HG03025 (cell line): ENCODE measurements around the gene CHCHD1.
"Not testable (repeated sequence)": the region's sequence is repeated elsewhere in the genome, so short reads cannot be mapped to it uniquely, and the experiment has no call there.

ENCODE experiments used
- ATAC-seq: cut with Tn5 transposase; IDR thresholded peaks from one replicate; pipeline ENCODE4 v1.9.1; 2021; ENCODE audit warnings: mild to moderate bottlenecking, moderate library complexity; ENCODE audit not compliant: unreplicated experiment, low FRiP score

Gene CHCHD1

DNA sequence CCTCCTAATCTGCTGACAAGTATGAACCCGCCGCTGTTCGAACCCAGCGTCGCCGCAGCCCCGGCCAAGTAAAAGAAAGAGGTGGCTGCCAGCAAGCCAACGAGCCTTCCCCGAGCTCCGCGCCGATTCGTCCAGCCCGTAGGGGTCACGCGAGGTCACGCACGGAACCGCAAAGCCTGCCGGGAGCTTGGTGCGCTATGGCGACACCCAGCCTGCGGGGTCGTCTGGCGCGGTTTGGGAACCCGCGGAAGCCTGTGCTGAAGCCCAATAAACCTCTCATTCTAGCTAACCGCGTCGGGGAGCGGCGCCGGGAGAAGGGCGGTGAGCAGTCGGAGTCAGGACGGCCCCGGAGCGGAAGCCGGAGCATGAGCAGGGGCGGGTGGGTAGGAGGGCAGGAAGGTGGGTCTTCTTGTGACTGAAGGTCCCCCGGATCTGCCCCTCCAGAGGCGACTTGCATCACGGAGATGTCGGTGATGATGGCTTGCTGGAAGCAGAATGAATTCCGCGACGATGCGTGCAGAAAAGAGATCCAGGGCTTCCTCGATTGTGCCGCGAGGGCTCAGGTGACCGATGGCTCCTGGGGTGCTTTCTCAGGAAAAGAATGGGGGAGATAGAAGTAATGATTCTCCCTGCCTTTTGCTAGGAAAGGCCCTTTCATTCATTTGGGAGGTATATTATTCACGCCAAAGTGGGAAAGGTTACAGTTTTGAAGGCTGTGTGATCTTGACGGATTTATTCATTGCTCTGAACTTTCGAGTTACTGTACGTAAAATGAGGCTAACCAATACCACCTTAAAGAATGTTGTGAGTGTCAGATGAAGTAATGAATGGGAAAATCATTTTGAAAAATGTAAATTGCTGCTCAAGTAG lies at the start of gene CHCHD1:
Gene CHCHD1 (plus strand): TSS at position 170 of the 870 bp plus-strand sequence. CDS start 28 bp downstream, at position 198.
- ATAC-seq, result peak; percentile 45

DNA sequence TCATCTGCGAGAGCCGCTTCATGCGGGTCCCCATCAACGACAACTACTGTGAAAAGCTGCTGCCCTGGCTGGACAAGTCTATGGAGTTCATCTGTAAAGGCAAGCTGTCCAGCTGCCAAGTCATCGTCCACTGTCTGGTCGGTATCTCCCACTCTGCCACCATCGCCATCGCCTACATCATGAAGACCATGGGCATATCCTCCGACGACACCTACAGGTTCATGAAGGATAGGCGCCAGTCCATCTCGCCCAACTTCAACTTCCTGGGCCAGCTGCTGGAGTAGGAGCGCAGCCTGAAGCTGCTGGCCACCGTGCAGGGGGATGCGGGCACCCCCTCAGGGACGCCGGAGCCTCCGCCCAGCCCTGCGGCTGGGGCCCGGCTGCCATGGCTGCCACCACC lies 49.4 kb upstream of the CHCHD1 start:
- no peak for ATAC-seq

DNA sequence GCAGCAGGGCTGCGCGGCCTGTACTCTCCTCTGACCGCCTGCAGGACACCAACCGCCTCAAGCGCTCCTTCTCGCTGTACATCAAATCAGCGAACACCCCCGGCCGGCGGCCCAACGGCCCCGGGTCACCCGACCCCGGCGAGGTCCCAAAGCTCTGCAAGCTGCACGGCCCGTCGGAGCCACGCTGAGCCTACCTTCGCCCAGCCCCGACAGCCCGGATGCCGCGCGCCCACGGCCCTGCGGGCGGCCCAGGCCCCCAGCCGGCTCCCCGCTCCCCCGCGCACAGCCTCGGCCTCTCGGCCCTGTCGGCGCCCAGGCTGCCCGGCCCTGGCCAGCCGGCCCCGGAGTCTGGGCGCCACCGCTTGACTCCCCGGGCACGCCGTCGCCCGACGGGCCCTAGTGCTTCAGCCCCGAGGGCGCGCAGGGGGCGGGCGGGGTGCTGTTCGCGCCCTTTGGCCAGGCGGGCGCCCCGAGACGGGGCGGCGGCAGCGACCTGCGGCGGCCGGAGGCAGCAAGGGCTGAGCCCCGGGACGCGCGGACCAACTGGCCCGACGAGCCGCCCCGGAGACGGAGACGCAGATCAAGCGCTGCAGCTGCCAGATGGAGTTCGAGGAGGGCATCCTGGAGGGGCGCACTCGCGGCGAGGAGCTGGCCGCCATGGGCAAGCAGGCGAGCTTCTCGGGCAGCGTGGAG lies 48.8 kb upstream of the CHCHD1 start:
- no peak for ATAC-seq

DNA sequence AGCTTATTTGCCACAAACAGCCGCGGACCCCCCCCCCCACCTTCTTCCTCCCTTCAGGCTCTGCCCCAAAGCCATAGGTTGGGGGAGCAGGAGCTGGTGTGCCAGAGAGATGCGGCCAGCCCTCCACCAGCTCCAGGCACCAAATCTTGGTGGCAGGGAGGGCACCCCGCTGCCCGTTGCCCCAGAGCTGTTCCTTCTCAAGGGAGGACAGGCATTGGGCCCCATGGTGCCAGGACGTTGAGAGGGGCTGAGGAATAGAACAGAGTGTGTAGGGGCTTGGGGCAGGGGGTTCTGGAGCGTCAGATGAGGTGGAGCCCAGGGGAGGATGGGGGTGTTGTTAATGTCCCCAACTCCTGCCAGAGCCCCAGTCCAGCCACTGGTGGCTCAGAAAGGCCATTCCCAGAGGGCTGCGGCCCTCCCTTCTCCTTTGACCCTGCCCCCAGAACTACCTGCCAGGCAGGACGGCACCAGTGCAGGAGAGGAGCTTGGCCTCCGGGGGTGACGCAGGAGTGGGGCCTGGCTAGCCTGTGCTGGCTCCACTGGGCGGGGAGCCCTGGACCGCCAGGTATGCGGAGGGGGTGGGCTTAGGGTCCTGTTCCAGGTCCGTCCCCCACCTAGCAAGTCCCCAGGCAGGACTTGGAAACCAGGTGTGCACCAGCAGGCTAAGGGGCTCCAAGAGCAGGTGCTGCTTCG lies 47.7 kb upstream of the CHCHD1 start:
- no peak for ATAC-seq

DNA sequence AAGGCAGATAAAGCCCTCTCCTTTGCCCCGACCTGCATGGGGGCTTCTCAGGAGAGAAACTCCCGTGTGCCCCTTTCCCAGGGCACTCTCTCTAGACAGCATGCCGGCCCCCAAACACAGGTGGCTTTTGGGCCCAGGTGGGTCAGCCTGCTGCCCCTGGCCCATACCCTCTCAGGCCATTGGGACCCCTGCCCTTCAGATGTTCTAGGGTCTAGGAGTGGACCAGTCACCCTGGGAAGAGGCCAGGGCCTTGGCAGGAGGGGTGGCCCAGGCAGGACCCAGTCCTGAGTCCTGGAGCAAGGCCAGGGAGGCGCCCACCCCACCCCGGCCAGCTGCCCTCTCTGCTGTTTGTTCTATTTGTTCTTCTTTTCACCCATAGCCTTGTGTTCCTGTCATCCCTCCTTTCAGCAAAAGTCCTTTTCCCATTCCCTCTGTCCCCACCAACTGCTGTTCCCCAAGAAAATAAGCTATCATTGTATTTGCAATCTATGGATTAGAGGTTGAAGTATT lies 47.0 kb upstream of the CHCHD1 start:
- ATAC-seq, result no peak

DNA sequence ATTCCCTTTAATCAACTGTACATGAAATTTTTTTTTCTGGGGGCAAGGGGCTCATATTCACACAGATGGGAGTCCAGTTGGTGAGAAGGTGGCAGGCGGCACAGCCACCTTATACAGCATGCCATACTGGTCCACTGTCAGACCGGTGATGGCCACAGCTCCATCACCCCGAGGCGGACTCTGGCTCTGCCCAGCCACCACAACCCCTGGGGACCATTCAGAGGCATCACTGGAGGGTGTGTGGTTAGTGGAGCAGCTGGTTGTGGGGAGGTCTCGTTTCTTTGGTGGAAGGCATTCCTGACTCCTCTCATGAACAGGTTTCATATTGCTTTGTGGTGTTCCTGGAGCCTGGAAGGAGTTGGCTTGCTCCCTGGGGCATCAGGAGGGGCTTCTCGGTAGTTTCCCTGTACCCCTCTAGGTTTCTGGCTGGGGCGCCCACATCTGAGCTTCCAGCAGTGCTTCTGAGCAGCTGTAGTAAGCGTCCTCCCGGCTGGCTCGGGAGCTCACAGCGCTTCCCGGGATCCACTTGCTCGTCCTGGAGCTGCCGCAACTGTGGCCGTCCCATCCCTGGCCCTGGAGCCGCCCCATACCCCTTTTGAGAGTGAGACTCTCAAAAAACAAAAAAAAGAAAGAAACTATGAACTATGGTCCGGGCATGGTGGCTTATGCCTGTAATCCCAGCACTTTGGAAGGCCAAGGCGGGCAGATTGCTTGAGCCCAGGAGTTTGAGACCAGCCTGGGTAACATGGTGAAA lies 41.2 kb upstream of the CHCHD1 start:
- not testable (repeated sequence) for ATAC-seq

DNA sequence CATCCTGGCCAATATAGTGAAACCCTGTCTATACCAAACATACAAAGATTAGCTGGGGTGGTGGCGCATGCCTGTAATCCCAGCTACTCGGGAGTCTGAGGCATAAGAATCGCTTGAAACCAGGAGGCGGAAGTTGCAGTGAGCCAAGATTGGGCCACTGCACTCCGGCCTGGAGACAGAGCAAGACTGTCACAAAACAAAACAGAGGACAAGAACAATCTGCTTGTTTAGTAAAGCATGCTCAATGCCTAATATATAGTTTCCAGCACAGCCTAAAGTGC lies 39.5 kb upstream of the CHCHD1 start:
- ATAC-seq, result no peak

DNA sequence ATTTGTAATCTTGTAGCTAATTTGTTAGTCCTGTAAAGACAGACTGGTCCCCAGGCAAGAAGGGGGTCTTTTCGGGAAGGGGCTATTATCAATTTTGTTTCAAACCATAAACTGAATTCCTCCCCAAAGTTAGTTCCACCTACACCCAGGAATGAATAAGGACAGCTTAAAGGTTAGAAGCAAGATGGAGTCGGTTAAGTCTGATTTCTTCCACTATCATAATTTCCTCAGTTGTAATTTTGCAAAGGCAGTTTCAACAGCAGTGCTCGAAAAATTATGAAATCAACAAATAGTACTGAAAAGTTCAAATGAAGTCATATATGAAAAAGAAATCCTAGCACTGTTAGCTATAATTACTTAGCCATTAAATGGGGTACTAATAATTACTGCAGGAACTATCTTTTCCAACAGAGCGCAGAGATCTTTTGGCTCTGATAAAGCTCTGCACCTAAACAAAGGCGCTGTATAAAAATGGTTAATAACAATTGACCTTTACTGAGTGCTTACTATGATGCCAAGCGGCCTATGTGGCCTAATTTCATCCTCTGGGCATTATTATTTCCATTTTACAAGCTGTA lies 38.4 kb upstream of the CHCHD1 start:
- ATAC-seq, result no peak

DNA sequence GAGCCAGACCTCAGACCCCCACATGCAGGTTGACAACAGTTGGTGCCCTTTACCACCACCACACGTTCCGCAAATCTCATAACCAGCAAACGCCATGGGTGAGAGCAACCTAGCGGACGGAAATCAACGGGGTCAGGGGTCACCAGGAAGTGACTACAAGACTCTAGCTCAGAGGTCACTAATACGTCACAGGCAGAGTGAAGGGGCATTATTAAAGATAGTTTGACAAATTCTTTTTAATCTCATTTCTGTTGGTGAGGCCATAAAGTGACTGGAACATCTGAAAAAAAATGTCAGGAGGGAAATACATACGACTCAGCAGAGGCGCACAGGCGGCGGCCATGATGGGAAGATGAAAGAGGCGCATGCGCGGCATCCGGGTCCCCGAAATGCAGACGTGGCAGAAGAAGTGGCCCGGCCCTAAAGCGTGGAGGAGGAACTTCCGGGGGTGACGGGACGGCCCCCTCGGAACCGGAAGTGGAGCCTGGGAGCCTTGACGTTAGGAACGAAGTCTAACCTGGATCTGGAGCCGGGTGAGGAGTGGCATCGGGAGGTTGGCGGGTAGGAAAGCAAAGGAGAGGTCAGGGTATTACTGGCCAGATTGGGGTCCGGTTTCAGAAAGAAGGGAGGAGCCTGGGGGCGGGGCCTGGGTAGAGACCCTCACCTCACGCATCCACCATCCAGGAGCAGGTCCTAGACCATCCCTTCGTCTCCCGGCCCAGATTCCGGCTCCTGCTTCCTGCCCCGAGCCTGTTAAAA lies 37.8 kb upstream of the CHCHD1 start, which contains the start of gene SEC24C:
Gene SEC24C (plus strand): TSS at position 468 of the 759 bp plus-strand sequence. CDS start 2,461 bp downstream, outside the sequence.
- peak; percentile 89 for ATAC-seq

DNA sequence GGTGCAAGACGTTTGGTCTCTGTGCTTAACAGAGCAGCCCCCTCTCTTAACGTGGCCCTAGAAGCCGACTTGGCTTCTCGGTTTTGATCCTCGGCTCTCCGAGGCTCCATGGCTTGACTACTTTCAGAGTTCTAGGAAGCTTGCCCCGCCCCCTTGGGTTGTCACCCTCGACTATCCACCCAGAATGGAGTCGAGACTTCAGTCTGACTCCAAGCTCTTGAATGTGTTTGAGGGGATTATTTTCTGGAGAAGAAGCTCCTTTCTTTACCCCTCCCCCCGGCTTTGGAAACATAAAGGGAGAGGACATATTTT lies 37.2 kb upstream of the CHCHD1 start:
- peak; percentile 37 for ATAC-seq

DNA sequence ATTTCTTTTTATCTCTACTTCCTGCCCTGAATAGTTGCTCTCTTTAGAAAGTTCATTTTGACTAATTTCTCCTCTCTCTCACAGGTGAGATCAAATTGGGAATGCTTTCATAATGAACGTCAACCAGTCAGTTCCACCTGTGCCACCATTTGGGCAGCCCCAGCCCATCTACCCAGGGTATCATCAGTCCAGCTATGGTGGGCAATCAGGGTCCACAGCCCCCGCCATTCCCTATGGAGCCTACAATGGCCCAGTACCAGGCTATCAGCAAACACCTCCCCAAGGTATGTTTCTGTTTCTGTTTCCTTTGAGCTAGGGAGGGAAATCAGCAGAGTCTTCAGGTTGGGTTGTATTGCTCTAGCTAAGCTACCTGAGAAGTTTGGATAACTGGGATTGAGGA lies 35.1 kb upstream of the CHCHD1 start:
- no peak for ATAC-seq

DNA sequence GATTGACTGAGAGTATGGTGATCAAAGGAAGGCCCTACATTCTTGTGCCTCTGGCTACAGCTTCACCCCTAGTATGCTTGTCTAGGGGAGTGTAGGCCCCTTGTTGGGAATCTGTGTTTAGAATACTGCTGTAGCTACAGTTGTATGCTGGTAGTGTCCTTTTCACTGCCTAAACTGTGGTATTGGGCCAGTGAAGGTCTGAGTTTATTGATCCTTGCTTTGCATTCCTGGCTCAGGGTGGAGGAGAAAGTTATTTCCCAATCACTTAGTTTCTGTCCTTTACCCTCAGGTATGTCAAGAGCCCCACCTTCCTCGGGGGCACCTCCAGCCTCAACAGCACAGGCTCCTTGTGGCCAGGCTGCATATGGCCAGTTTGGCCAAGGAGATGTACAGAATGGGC lies 31.0 kb upstream of the CHCHD1 start:
- no peak for ATAC-seq

DNA sequence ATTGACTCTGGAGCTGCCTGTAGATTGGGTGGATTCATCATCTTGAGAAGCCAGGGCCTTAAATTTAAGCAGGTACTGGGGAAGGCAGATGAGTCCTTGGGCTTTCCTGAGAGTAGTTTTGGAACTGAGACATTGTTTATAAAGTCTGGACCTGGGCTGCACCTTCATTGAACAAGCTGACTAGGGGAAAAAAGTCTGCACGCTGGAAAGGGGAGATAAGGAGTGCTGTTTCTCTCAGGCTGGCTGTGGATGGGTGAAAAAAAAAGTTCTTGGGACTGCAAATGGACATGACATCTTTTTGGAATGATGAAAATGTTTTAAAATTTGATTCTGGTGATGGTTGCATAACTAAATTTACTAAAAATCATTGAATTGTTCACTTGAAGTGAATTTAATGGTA lies 25.7 kb upstream of the CHCHD1 start:
- no peak for ATAC-seq

DNA sequence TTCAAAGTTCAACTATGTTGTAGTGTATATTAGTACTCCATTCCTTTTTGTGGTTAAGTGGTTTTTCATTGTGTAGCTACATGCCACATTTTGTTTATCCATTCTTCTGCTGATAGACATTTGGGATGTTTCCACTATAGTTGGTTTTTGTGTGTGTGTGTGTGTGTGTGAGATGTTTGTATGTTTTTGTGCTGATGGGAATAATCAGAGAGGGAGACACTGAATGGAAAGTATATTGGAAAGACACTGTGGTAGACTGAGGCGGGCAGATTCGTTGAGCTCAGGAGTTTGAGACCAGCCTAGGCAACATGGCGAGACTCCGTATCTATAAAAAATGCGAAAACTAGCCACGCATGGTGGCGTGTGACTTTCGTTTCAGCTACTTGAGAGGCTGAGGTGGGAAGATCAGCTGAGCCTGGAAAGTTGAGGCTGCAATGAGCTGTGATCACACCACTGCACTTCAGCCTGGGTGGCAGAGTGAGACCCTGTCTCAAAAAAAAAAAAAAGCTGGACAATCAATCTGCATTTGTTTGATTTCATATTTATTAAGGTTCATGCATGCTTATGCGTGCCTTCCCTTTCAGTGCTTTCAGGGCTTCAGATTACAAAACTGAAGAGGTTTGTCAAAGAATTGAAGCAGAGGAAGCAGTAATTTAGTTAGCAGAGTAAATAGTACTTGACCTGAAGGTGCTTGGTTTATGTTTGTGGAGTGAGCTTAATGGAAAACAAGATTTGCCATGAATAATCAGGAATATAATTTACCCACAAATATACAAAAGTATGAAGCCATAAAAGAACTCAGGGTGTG lies 22.9 kb upstream of the CHCHD1 start:
- no peak for ATAC-seq

DNA sequence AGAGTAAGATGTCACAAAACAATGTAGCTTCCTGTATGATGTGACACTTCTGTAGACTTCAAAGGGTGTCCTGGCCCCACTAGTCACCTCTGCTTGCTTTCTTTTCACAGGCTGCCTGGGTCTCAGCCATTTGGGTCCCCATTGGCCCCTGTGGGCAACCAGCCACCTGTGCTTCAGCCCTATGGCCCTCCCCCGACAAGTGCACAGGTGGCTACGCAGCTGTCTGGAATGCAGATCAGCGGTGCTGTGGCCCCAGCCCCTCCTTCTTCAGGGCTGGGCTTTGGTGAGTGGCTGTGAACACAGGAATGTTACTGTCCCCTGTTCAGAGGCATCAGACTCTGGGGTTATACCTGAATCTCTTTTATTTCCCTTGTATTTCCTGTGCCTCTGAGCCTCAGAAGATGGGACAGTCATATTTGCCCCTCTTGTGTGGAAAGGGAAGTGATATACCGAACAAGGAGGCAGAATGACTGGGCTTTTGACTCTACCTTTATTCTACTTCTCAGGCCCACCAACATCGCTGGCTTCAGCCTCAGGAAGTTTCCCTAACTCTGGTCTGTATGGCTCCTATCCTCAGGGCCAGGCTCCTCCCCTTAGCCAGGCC lies 22.2 kb upstream of the CHCHD1 start:
- no peak for ATAC-seq

DNA sequence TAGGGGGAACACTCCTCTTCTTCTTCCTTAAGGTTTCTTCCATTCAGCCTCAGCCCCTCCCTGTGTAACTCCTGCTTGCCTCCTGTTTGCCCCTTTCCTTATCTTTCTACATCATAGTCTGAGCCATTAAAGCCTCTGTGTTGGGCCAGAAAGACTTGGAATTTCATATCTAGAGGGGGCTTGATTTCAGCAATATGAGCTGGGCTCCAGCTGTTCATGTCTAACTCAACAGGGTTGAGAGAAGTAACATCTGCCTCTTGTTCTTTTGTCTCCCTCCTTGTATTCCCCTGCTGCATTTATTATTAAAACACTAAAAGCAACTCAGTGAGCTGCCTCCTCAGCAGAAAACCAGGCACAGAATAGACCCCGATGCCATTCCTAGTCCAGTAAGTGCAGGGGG lies 20.1 kb upstream of the CHCHD1 start:
- no peak for ATAC-seq

DNA sequence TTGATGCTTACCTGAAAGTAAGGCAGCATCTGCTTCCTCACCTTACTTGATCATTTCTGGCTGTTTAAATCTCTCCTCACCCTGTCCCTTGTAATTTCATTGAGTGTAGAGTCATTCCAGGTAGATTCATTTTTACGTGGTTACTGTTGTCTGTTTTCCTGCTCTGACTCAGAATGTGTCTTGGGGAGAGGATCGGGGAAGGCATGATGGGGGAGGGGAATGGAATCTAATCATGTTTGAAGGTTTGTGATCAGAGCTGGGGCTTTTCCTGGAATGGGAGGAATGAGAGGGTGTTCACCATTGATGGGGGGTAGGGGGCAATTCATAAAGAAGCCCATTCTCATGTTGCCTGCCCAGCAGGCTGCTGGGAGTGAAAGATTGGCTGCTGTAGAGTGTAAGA lies 18.9 kb upstream of the CHCHD1 start:
- ATAC-seq, result no peak

DNA sequence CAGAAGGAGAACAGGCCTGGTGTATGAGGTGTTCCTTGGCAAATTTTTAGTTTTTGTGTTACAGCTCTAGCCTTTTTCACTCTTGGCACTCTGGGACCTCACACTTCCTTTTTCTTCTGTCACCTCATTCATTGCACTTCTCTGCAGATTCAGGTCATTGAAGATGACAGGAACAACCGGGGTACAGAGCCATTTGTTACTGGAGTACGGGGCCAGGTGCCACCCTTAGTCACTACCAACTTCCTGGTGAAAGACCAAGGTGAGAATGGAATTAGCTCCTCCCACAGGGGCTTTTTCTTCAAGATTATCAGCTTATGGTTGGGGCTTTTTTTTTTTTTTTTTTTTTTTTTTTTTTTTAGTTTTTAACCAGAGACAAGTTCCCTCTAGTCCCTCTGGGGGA lies 18.5 kb upstream of the CHCHD1 start:
- no peak for ATAC-seq
